Prostate gland (tissue), 2 donors: Measurements from ENCODE around the gene VPS52. TPM values are rescaled to one million over a fixed set of nuclear protein-coding genes. Genes with fewer than 3 reads are reported as not detected.
A peak's percentile ranks its signal among the peaks of the same experiment; 100 is the strongest.

Experiments
- DNase-seq: peaks from one replicate; pipeline ENCODE4 v3.0.0-alpha.2; 2019; ENCODE audit warnings: low spot score
- H3K27ac ChIP-seq, 2 donors: fragments of 200-600 bp; sonication (generic); 2 replicates each; pipeline ENCODE4 v1.5.1; 2017 to 2019
- H3K27me3 ChIP-seq: fragments of 200-600 bp; sonication (generic); replicated peaks from 2 replicates; pipeline ENCODE4 v1.5.1; 2019; ENCODE audit not compliant: insufficient read depth
- H3K36me3 ChIP-seq, 2 donors: fragments of 200-600 bp; sonication (generic); 1 replicate in 1 of 2; 2 replicates in 1 of 2; pipeline versions ENCODE4 v1.5.1 to v1.8.1; 2017 to 2019
- H3K4me1 ChIP-seq: fragments of 200-600 bp; sonication (generic); replicated peaks from 2 replicates; pipeline ENCODE4 v1.5.1; 2019
- H3K4me3 ChIP-seq, 2 donors: fragments of 200-600 bp; sonication (generic); 2 replicates each; pipeline ENCODE4 v1.5.1; 2017 to 2019
- H3K9me3 ChIP-seq: fragments of 200-600 bp; sonication (generic); 2 replicates; pipeline ENCODE4 v1.5.1; 2017
- CTCF ChIP-seq, 4 experiments: fragments of 200-600 bp in 2 of 4; fragments of 450-650 bp in 2 of 4; sonication (generic) in 2 of 4; IDR thresholded peaks; 1 replicate in 3 of 4; 2 replicates in 1 of 4; pipeline ENCODE4 v1.5.1; 2016 to 2019; ENCODE audit warnings: antibody characterized with exemption in 4 of 4, mild to moderate bottlenecking in 2 of 4, moderate library complexity in 2 of 4
- POLR2A ChIP-seq: fragments of 450-650 bp; IDR thresholded peaks from one replicate; pipeline ENCODE4 v1.6.1; 2016; ENCODE audit warnings: antibody characterized with exemption, mild to moderate bottlenecking
- POLR2AphosphoS5 ChIP-seq: sonication (generic); formaldehyde crosslinking; IDR thresholded peaks from one replicate; pipeline ENCODE4 v1.6.1; 2017; ENCODE audit warnings: antibody characterized with exemption
- WGBS: methylation state at CpG from one replicate; pipeline ENCODE4 v1.1.5; 2018; 5-methylcytosine and 5-hydroxymethylcytosine counted together
- intact Hi-C: fragments of 100-400 bp; cut with DNase I; formaldehyde crosslinking; loops from one replicate; pipeline ENCODE4 v1.14.2; 2022
- total RNA-seq, 2 donors: library from RNA; depleted of rRNA; stranded (reverse); fragments of >200 nt; gene quantifications; one replicate each; pipeline ENCODE4 v1.1.0, GENCODE V29; 2016

The VPS52 gene
- total RNA-seq, 2 donors from 2014 or later = 42.2 to 55.0 TPM

- peak overlapping the region in 1 of 2 donors; percentile 63 for H3K4me3 ChIP-seq
- no peak for DNase-seq
- intact Hi-C loops = no loop called here
- peaks cover 0 to 6% of the 10 kb centered on the region in 2 donors for H3K36me3 ChIP-seq
- no peaks in the 10 kb centered on the region for H3K9me3 ChIP-seq
- H3K27ac ChIP-seq = peak overlapping the region in 1 of 2 donors; percentile 58
- no peaks in the 10 kb centered on the region for H3K27me3 ChIP-seq
- 4% methylated on average over 4 of the region's 4 CpGs for WGBS
- TF ChIP-seq CTCF (IDR thresholded peaks at IDR 0.05) = no peak
- TF ChIP-seq POLR2A = no peak
- TF ChIP-seq POLR2AphosphoS5 = no peak
- peaks cover 6% of the 10 kb centered on the region for H3K4me1 ChIP-seq
Observed at GRCh38 chr6:33204165-33204414, 67.6 kb downstream of the VPS52 start.

GRCh38 chr6:33203443-33204164 lies 68.1 kb downstream of the VPS52 start:
- intact Hi-C loops = no loop called here
- TF ChIP-seq CTCF (IDR thresholded peaks at IDR 0.05) = no peak
- no peak for TF ChIP-seq POLR2A
- TF ChIP-seq POLR2AphosphoS5 = no peak
- WGBS = 89% methylated on average over 7 of the region's 7 CpGs
- Histone ChIP-seq H3K27me3 (no peaks in the 10 kb centered on the region), H3K4me1 (peaks cover 6% of the 10 kb centered on the region), H3K9me3 (no peaks in the 10 kb centered on the region), H3K36me3 (peaks cover 0 to 6% of the 10 kb centered on the region in 2 donors), H3K27ac (no peak overlapping the region), H3K4me3 (no peak overlapping the region)
- no peak for DNase-seq

- no peaks in the 10 kb centered on the region for H3K9me3 ChIP-seq
- peaks cover 0 to 6% of the 10 kb centered on the region in 2 donors for H3K36me3 ChIP-seq
- 86% methylated on average over 6 of the region's 6 CpGs for WGBS
- H3K4me1 ChIP-seq = peaks cover 6% of the 10 kb centered on the region
- no peak overlapping the region for H3K27ac ChIP-seq
- no peak for TF ChIP-seq POLR2AphosphoS5
- no peak for TF ChIP-seq CTCF (IDR thresholded peaks at IDR 0.05)
- TF ChIP-seq POLR2A = no peak
- H3K27me3 ChIP-seq = no peaks in the 10 kb centered on the region
- H3K4me3 ChIP-seq = no peak overlapping the region
- no peak for DNase-seq
- intact Hi-C loops = no loop called here
Observed at GRCh38 chr6:33202799-33203198, 68.9 kb downstream of the VPS52 start.

GRCh38 chr6:33201935-33202334 lies 69.7 kb downstream of the VPS52 start:
- peak overlapping the region; percentile 96 for H3K27ac ChIP-seq
- H3K27me3 ChIP-seq = no peaks in the 10 kb centered on the region
- peaks cover 6% of the 10 kb centered on the region for H3K4me1 ChIP-seq
- no peak for DNase-seq
- H3K4me3 ChIP-seq = peak overlapping the region; percentile 84
- H3K36me3 ChIP-seq = peaks cover 0 to 6% of the 10 kb centered on the region in 2 donors
- no peaks in the 10 kb centered on the region for H3K9me3 ChIP-seq
- WGBS = 81% methylated on average over 6 of the region's 6 CpGs
- intact Hi-C loops = loop anchor here (2.0 kb wide), 1 partner anchor 47 kb away; no protein-coding TSS in a partner anchor
- no peak for TF ChIP-seq POLR2AphosphoS5
- TF ChIP-seq POLR2A = no peak
- TF ChIP-seq CTCF (IDR thresholded peaks at IDR 0.05) = no peak

- no peak for TF ChIP-seq POLR2A
- TF ChIP-seq POLR2AphosphoS5 = no peak
- no peak for TF ChIP-seq CTCF (IDR thresholded peaks at IDR 0.05)
- no peaks in the 10 kb centered on the region for H3K9me3 ChIP-seq
- peaks cover 6% of the 10 kb centered on the region for H3K4me1 ChIP-seq
- peaks cover 0 to 6% of the 10 kb centered on the region in 2 donors for H3K36me3 ChIP-seq
- no peak for DNase-seq
- peak overlapping the region; percentile 96 for H3K27ac ChIP-seq
- WGBS = 3% methylated on average over 12 of the region's 14 CpGs
- intact Hi-C loops = loop anchor here (2.0 kb wide), 1 partner anchor 48 kb away; no protein-coding TSS in a partner anchor
- no peaks in the 10 kb centered on the region for H3K27me3 ChIP-seq
- H3K4me3 ChIP-seq = peak overlapping the region; percentile 84
Observed at GRCh38 chr6:33201147-33201545, 70.5 kb downstream of the VPS52 start.
